HG02973 (cell line): ENCODE data around the gene ESYT2.
A peak's percentile ranks its signal among the peaks of the same experiment; 100 is the strongest.
"Not testable (repeated sequence)": the region's sequence is repeated elsewhere in the genome, so short reads cannot be mapped to it uniquely, and the experiment has no call there.

Experiments
- ATAC-seq: cut with Tn5 transposase; IDR thresholded peaks from one replicate; pipeline ENCODE4 v1.9.1; 2021; ENCODE audit warnings: moderate library complexity; ENCODE audit not compliant: unreplicated experiment

The ESYT2 gene

DNA sequence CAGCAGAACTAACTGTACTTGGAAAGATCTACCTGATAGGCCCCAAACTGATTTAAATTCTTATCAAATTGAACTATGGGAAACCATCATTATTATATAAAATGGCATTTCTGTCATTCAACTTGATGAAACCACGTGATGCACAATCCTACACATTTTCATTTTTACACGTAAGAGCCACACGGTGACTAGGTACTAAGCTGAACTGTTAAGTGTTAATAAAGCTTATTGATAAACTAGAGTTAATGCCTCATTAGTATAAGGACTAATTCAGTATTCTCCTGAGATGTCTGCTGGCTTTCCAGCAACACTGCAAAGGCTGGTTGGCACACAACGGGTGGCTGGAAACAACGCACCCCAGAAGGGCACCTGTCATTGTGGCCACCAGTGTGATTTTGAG is 129.3 kb downstream of the ESYT2 start:
- no peak for ATAC-seq

DNA sequence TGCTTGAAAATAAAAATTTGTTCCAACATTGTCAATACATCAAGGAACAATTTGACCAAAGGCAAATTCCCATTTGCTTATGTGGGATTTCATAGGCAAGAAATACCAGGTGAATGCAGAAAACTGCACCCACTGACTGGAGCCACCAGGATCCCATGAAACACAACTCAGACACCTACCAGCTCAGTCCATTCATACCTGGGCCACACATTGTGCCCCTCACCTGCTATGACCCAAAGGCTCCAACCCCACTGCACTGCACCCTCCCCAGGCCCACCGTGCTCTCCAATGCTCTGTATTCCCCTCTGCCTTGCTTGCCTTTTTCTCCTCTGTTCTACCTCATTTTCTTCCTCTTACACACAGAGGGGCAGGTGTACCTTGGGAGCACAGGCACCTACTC is 130.0 kb downstream of the ESYT2 start:
- no peak for ATAC-seq

DNA sequence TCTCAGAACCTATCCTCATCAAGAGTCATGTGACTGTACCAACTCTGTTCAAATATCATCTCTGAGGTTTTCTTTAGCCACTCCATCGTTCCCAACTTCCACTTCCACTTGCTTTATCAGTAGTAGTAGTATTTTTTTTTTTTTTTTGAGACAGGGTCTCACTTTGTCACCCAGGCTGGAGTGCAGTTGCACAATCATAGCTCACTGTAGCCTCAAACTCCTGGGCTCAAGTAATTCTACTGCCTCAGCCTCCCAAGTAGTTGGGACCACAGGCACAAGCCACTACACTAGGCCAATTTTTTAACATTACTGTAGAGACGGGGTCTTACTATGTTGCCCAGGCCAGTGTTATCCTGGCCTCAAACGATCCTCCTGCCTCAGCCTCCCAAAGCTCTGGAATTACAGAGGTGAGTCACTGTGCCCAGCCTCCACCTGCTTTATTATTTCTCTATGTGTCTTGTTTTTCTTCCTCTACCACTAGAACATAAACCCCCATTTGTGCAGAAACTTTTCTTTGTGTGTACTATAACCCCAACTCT is 130.6 kb downstream of the ESYT2 start:
- ATAC-seq, result no peak

DNA sequence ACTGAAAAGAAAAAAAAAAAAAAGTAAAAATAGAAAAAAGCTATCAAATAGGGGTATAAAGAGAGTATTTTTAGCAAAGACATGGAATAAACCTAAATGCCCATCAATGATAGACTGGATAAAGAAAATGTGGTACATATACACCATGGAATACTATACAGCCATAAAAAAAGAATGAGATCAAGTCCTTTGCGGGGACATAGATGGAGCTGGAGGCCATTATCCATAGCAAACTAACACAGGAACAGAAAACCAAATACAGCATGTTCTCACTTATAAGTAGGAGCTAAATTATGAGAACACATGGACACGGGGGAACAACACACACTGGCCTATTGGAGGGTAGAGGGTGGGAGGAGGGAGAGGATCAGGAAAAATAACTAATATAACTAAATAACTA is 131.7 kb downstream of the ESYT2 start:
- not testable (repeated sequence) for ATAC-seq

DNA sequence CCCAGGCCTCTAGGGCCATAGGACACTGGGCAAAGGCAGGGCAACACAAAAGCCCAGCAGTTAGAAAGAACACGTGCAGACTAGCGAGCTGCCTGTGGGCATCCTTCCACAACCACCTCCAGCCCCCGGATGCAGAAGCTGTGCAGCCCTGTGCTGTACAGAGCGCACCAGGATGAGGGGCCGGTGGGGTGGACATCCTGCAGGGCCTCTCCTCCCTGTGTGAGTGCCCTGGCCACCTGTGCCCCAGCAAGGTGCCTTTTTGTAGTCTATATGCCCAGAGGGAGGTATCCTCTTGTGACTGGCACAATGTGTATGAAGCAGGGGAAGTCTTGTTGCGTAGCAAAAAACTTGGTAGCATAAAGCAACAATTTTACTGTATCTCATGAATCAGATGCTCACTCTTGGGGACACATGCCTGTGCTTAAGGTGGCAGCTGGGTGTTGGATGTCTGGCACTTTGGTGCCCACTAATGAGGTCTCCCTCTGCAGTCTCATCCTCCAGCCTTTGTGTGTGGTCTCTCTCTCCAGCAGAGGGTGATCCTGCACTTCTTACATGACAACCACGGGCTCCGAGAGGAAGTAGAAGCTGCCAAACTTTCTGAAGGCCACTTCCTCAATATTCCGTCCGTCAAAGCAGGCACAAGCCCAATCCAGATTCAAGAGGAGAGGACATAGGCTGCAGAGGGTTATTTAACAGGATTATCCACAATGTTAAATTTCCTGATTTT is 133.4 kb downstream of the ESYT2 start:
- ATAC-seq, result peak; percentile 82

DNA sequence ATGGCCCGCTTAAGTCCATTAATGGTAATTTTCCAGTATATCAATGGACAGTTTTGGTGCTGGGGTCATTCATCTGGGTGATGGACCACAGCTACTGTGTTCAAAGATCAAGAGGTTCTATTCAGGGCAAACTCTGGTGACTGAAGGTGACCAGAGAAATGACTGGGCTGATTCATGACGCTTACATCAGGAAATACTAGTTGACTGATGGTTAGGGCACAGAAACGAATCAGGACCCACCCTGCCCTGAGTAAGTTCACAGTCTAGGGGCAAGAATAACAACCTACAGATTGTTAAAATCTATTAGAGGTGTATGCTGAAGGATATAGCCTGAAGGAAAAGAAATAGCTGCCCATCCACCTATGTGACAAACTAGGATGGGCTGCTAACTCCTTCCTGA is 134.3 kb downstream of the ESYT2 start:
- ATAC-seq, result no peak

DNA sequence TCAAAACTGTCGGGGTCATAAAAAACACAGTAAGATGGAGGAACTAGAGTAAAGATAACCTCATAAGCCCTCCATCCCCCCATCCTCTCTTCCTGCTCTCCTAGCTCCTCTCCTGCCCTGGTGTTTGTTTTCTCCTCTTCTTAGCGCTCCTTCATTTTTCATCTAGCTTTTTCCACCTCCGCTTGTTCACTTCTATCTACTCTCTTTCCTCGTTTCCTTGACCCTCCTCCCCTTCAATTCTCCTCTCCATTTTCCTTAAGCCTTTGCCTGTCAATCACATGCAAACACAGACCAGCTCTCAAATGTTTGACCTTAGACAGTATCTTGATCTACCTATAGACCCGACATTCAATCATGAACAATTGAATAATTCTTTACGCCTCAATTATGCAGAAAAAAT is 134.7 kb downstream of the ESYT2 start:
- ATAC-seq, result no peak

DNA sequence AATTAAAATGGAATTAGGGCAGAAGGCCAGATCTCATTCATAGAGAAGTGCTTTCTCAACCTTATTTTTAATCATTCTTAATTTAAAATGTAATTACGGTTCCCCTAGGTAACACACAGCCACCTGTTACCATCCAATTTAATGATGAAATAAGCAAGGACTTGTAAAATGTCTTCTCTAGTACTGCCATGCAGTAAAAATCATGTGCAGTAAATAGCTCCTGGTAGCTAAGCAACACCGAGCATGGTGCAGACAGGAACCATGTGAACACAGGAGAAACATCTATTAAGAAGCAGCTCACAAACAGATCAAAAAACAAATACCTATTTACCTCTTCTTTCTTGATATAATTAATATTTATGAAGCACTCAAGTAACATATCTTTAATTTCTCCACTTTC is 139.8 kb downstream of the ESYT2 start:
- ATAC-seq, result no peak

DNA sequence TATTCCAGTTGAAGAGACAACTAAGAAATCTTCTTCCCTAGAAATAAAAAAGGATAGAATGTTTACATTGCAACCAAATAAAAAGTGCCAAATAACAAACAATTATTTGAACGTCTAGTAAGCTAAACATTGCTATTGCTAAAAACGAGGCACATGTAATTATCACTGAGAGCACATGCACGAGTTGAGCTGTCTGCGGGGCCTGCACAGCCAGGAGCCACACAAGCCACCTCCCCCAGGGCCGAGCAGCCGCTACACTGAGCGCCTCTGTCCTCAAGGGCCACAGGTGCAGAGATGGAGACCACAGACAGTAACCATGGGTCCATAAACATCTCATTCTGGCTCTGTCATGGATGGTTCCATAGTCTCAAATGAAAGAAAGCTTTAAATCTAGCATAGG is 141.9 kb downstream of the ESYT2 start:
- no peak for ATAC-seq

DNA sequence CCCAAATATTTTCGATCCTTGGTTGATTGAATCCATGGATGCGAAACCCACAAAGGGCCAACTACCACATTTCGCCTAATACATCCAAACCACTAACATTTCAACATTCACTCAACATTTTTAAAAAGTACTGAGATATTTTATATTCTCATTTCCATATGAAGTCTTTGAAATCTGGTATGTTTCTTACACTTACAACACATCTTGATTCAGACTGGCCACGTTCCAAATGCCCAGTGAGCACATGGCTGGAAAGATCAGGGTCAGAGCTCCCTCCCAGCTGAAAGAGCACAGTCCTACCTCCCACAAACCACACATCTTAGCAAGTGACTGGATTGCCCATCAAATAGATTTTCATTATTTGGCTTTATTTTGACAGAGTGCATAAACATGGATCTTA is 143.6 kb downstream of the ESYT2 start:
- ATAC-seq, result no peak

DNA sequence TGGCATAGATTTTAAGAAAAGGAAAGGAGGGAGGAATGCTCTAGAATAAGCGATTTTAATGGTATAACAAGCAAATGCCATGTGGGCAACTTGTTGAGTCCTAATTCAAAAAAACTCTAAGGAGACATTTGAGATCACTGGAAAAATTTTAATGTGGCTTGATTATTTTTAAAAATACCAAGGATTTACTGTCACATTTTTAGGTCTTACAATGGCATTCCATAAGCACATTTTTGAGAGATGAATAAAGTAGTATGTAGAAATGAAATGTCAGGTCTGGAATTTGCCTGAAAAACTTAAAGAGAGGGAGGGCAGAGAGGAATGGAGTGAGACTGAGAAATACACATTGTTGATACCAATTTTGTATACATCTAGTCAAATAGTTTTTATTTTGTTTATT is 145.0 kb downstream of the ESYT2 start:
- ATAC-seq, result no peak

DNA sequence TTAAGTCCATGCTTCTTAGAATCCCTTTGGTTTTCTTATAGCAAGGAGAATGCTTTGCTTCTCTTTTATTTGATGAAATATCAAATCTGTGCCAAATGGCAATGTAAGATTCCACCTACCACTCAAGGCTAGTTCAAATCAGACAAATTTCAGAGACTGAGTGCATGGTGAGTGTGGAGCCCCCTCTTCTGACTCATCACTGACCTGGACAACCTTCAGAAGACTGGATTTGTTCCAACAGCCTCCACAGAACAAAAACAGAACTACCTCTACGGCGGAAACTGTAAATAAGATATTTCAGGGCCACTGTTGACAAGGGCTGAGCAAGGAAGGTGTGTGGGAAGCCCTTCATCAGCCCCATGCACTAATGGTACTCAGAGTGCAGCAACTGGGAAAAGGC is 145.8 kb downstream of the ESYT2 start:
- ATAC-seq, result no peak

DNA sequence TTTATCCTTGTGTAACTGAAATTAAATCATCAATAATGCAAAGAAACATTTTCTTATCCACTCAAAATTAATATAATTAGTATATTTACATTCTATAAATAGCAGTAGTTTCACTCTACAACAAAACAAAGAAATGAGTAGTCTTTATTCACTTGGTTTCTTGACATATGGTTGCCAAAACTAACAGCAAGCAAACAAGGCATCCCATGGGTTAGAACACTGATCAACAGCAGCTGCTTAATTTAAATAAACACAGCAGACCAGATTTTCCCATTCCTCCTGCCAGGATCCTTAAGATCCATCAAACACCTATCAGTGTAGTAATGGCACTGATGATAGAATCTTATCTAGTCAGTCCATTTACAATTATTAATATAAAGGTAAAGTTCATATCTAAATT is 146.9 kb downstream of the ESYT2 start:
- no peak for ATAC-seq
